ENCODE data around the gene TOM1L2. TPM values are rescaled to one million over a fixed set of nuclear protein-coding genes. Genes with fewer than 3 reads are reported as not detected.

TOM1L2 gene
- total and polyA plus RNA-seq, 2 experiments from 2014 or later, result 25.5 to 31.0 TPM

DNA sequence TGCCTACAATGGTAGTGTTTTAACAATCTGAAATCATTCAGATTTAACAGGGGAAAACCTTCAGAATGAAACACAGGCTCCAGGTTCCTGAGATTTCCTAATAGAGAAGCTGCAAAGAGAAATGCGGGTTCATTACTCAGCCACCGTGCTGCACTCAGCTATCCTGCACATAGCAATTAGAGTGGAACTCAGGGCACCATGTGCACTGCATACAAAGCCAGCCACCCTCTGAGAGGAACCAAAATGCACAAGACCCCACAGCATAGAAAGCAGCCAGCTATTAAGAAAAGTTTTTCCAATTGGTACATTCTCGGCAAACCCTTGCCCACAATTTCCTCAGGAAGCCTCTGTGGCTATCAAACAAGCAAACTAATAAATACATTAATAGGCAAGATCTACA lies 37.4 kb downstream of the TOM1L2 start:
- H3K9me3 ChIP-seq (ENCODE audit: low read depth), result no peaks in the 10 kb centered on the region
- WGBS, 2 experiments (ENCODE audit: low coverage in 1 of 2, low lambda C conversion rate in 2 of 2, missing lambda C conversion rate in 2 of 2), result 92 to 93% methylated on average over 3 of the region's 3 CpGs
- H3K4me3 ChIP-seq, result no peak overlapping the region
- H2AFZ ChIP-seq, result no peak overlapping the region
- peak overlapping the region; percentile 53; the same call in 1 of the 2 replicates for H3K27ac ChIP-seq
- no peaks in the 10 kb centered on the region for H3K36me3 ChIP-seq (ENCODE audit: low read depth)
- H3F3A ChIP-seq (ENCODE audit: insufficient read depth), result peaks cover 38% of the 10 kb centered on the region
- in situ Hi-C loops (cut with MboI), result no loop called here
- H3K9ac ChIP-seq, result no peak overlapping the region
- no peak for DNase-seq
- H3K9me2 ChIP-seq (ENCODE audit: insufficient read depth), result no peaks in the 10 kb centered on the region
- peaks cover 91% of the 10 kb centered on the region for H3K79me2 ChIP-seq (ENCODE audit: insufficient read depth)
- peak overlapping the region; percentile 70 for H3K4me2 ChIP-seq (ENCODE audit: unreplicated experiment)
- no peaks in the 10 kb centered on the region for H4K20me1 ChIP-seq (ENCODE audit: insufficient read depth)
- peaks cover 61% of the 10 kb centered on the region for H3K4me1 ChIP-seq (ENCODE audit: insufficient read depth)
- H3K27me3 ChIP-seq (replicated peaks; ENCODE audit: insufficient read depth), result no peaks in the 10 kb centered on the region
- TF ChIP-seq EZH2 (IDR thresholded peaks at IDR 0.05; ENCODE audit: insufficient read depth, poor library complexity, severe bottlenecking), result no peak
- TF ChIP-seq EZH2phosphoT487 (IDR thresholded peaks at IDR 0.05; ENCODE audit: insufficient read depth, low read depth), result no peak

DNA sequence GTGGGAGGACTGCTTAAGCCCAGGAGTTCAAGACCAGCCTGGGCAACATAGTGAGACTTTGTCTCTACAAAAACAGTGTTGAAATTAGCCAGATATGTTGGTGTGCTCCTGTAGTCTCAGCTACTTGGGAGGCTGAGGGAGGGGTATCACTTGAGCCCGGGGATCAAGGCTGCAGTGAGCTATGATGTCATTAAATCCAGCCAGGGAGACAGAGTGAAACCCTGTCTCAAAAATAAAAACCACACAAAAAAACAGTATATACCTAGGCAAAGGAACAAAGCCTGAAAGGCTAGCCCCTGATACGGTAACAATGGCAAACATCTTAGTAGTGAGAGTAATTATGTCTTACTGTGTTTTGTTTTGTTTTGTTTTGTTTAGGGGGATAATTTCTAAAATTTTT lies 38.0 kb downstream of the TOM1L2 start:
- Histone ChIP-seq H3K36me3 (ENCODE audit: low read depth) (no peaks in the 10 kb centered on the region), H4K20me1 (ENCODE audit: insufficient read depth) (no peaks in the 10 kb centered on the region), H3K9ac (no peak overlapping the region), H3K9me3 (ENCODE audit: low read depth) (no peaks in the 10 kb centered on the region), H2AFZ (no peak overlapping the region), H3K27ac (peak overlapping the region; percentile 25; the same call in 1 of the 2 replicates), H3K27me3 (replicated peaks; ENCODE audit: insufficient read depth) (no peaks in the 10 kb centered on the region), H3K4me3 (no peak overlapping the region), H3K4me1 (ENCODE audit: insufficient read depth) (peaks cover 61% of the 10 kb centered on the region), H3K9me2 (ENCODE audit: insufficient read depth) (no peaks in the 10 kb centered on the region), H3K4me2 (ENCODE audit: unreplicated experiment) (no peak overlapping the region), H3F3A (ENCODE audit: insufficient read depth) (peaks cover 37% of the 10 kb centered on the region), H3K79me2 (ENCODE audit: insufficient read depth) (peaks cover 91% of the 10 kb centered on the region)
- no peak for DNase-seq
- in situ Hi-C loops (cut with MboI), result no loop called here
- TF ChIP-seq EZH2 (IDR thresholded peaks at IDR 0.05; ENCODE audit: insufficient read depth, poor library complexity, severe bottlenecking) (no peak), EZH2phosphoT487 (IDR thresholded peaks at IDR 0.05; ENCODE audit: insufficient read depth, low read depth) (no peak)
- 77 to 86% methylated on average over 2 of the region's 2 CpGs for WGBS, 2 experiments (ENCODE audit: low coverage in 1 of 2, low lambda C conversion rate in 2 of 2, missing lambda C conversion rate in 2 of 2)

DNA sequence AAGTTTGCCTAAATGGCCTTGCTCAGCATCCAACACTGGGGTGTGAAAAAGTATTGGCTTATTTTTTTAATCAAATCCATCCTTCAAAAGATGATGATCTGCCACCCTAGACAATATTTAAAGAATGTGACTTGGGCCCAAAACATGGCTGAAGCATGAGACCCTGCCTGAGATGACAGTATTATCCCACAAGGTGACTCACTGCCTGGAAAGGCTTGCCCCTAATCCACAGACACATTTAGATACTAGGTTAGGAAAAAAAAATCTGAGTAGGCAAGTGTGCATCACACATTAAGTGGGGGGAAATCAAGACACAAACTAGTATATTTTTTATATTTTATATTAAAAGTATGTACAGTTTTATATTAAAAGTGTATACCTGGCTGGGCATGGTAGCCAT lies 38.4 kb downstream of the TOM1L2 start:
- Histone ChIP-seq H3K36me3 (ENCODE audit: low read depth) (no peaks in the 10 kb centered on the region), H3F3A (ENCODE audit: insufficient read depth) (peaks cover 40% of the 10 kb centered on the region), H3K9ac (no peak overlapping the region), H3K79me2 (ENCODE audit: insufficient read depth) (peaks cover 91% of the 10 kb centered on the region), H3K4me2 (ENCODE audit: unreplicated experiment) (peak overlapping the region; percentile 27), H3K4me3 (no peak overlapping the region), H3K9me3 (ENCODE audit: low read depth) (no peaks in the 10 kb centered on the region), H3K4me1 (ENCODE audit: insufficient read depth) (peaks cover 66% of the 10 kb centered on the region), H2AFZ (no peak overlapping the region), H3K27ac (peak overlapping the region; percentile 32), H4K20me1 (ENCODE audit: insufficient read depth) (no peaks in the 10 kb centered on the region), H3K27me3 (replicated peaks; ENCODE audit: insufficient read depth) (no peaks in the 10 kb centered on the region), H3K9me2 (ENCODE audit: insufficient read depth) (no peaks in the 10 kb centered on the region)
- no peak for TF ChIP-seq EZH2 (IDR thresholded peaks at IDR 0.05; ENCODE audit: insufficient read depth, poor library complexity, severe bottlenecking)
- TF ChIP-seq EZH2phosphoT487 (IDR thresholded peaks at IDR 0.05; ENCODE audit: insufficient read depth, low read depth), result no peak
- in situ Hi-C loops (cut with MboI), result no loop called here
- peak; percentile 74 for DNase-seq

DNA sequence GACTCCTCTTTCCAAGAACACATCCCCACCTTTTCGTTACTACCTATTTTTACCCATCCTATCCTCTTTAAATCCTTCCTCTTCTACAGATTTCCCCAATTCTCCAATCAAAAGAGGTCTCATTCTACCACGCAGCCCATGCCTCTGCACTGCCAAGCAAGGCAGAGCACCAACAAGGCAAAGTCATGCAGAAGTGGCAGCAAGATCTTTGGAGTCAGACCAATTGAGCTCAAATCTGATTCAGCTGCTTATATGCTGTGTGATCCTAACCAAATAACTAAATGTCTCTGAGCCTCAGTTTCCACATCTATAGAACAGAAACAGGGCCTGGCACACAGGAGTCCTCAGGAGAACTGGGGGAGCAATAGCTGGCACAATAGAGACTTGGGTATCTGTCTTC lies 41.0 kb downstream of the TOM1L2 start:
- no peaks in the 10 kb centered on the region for H3K9me3 ChIP-seq (ENCODE audit: low read depth)
- no peak overlapping the region for H3K27ac ChIP-seq
- no peak overlapping the region for H3K4me2 ChIP-seq (ENCODE audit: unreplicated experiment)
- no peak for TF ChIP-seq EZH2 (IDR thresholded peaks at IDR 0.05; ENCODE audit: insufficient read depth, poor library complexity, severe bottlenecking)
- TF ChIP-seq EZH2phosphoT487 (IDR thresholded peaks at IDR 0.05; ENCODE audit: insufficient read depth, low read depth), result no peak
- DNase-seq, result no peak
- no peaks in the 10 kb centered on the region for H3K36me3 ChIP-seq (ENCODE audit: low read depth)
- peaks cover 57% of the 10 kb centered on the region for H3K4me1 ChIP-seq (ENCODE audit: insufficient read depth)
- no peaks in the 10 kb centered on the region for H3K27me3 ChIP-seq (replicated peaks; ENCODE audit: insufficient read depth)
- H3F3A ChIP-seq (ENCODE audit: insufficient read depth), result peaks cover 41% of the 10 kb centered on the region
- H2AFZ ChIP-seq, result no peak overlapping the region
- H3K9ac ChIP-seq, result no peak overlapping the region
- 100% methylated on average over 2 of the region's 2 CpGs for WGBS, 2 experiments (ENCODE audit: low coverage in 1 of 2, low lambda C conversion rate in 2 of 2, missing lambda C conversion rate in 2 of 2)
- no peaks in the 10 kb centered on the region for H3K9me2 ChIP-seq (ENCODE audit: insufficient read depth)
- no peak overlapping the region for H3K4me3 ChIP-seq
- H4K20me1 ChIP-seq (ENCODE audit: insufficient read depth), result no peaks in the 10 kb centered on the region
- in situ Hi-C loops (cut with MboI), result no loop called here
- peaks cover 87% of the 10 kb centered on the region for H3K79me2 ChIP-seq (ENCODE audit: insufficient read depth)

DNA sequence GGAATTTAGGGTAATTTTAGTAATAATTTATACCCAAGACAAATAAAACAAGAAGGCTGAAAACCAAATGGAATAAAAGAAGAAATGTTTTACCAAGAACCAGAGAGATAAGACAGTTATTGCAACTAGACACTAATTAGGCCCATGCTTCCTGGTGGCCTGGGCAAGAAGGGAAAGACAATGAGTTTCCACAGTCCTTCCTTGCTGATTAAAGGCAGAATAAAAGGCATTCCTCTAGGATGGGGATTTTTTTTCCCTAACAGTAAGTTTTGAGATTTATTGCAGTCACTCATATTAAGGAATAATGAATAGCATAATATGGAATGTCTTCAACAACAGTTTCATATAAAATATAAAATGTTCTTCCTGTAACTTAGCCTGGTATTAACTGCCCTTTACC lies 41.5 kb downstream of the TOM1L2 start:
- Histone ChIP-seq H3K9me3 (ENCODE audit: low read depth) (no peaks in the 10 kb centered on the region), H3K4me1 (ENCODE audit: insufficient read depth) (peaks cover 53% of the 10 kb centered on the region), H3K4me2 (ENCODE audit: unreplicated experiment) (no peak overlapping the region), H4K20me1 (ENCODE audit: insufficient read depth) (no peaks in the 10 kb centered on the region), H3F3A (ENCODE audit: insufficient read depth) (peaks cover 37% of the 10 kb centered on the region), H3K27ac (no peak overlapping the region), H3K36me3 (ENCODE audit: low read depth) (no peaks in the 10 kb centered on the region), H3K9ac (no peak overlapping the region), H3K4me3 (no peak overlapping the region), H3K79me2 (ENCODE audit: insufficient read depth) (peaks cover 90% of the 10 kb centered on the region), H3K9me2 (ENCODE audit: insufficient read depth) (no peaks in the 10 kb centered on the region), H2AFZ (no peak overlapping the region), H3K27me3 (replicated peaks; ENCODE audit: insufficient read depth) (no peaks in the 10 kb centered on the region)
- DNase-seq, result no peak
- in situ Hi-C loops (cut with MboI), result no loop called here
- TF ChIP-seq EZH2phosphoT487 (IDR thresholded peaks at IDR 0.05; ENCODE audit: insufficient read depth, low read depth) (no peak), EZH2 (IDR thresholded peaks at IDR 0.05; ENCODE audit: insufficient read depth, poor library complexity, severe bottlenecking) (no peak)
